LNCAP (cell line): ENCODE results near the gene MN1.

Source experiments
- CTCF ChIP-seq: fragments of 450-650 bp; IDR thresholded peaks from 2 replicates; pipeline ENCODE4 v1.5.1; 2017; ENCODE audit warnings: mild to moderate bottlenecking

MN1 gene

GRCh38 chr22:27746918-27747317 lies 54.6 kb downstream of the MN1 start:
- TF ChIP-seq CTCF, result no peak

- no peak for TF ChIP-seq CTCF
Observed at GRCh38 chr22:27745809-27746208, 55.7 kb downstream of the MN1 start.

GRCh38 chr22:27745154-27745553 lies 56.4 kb downstream of the MN1 start:
- no peak for TF ChIP-seq CTCF

GRCh38 chr22:27740202-27740748 lies 61.3 kb downstream of the MN1 start:
- TF ChIP-seq CTCF, result no peak

GRCh38 chr22:27737521-27737920 lies 64.0 kb downstream of the MN1 start:
- TF ChIP-seq CTCF, result no peak

- TF ChIP-seq CTCF, result no peak
Observed at GRCh38 chr22:27734066-27734465, 67.5 kb downstream of the MN1 start.

- TF ChIP-seq CTCF, result no peak
Observed at GRCh38 chr22:27732841-27733240, 68.7 kb downstream of the MN1 start.

GRCh38 chr22:27732391-27732790 lies 69.2 kb downstream of the MN1 start:
- no peak for TF ChIP-seq CTCF
